T-helper 9 cell (primary cell): ENCODE results near the gene NAE1.
A peak's percentile ranks its signal among the peaks of the same experiment; 100 is the strongest.
"Not testable (repeated sequence)": the region's sequence is repeated elsewhere in the genome, so short reads cannot be mapped to it uniquely, and the experiment has no call there.

Experiments
- DNase-seq: peaks from one replicate; pipeline ENCODE4 v3.0.0-alpha.2; 2020
- total RNA-seq, 2 donors: gene quantifications; one replicate each; lab custom pipeline; 2026; lab: John Stamatoyannopoulos, UW

NAE1 gene
- 49.7 to 85.3 reads per million in 2 donors for total RNA-seq

- DNase-seq: peak; percentile 86
Measured at GRCh38 chr16:66830422-66831404, at the start of gene NAE1. TSS of gene NAE1 (minus strand) at chr16:66830976. CDS start at chr16:66830899, 77 bp downstream.

- no peak for DNase-seq
Measured at GRCh38 chr16:66878067-66878466, 47.3 kb upstream of the NAE1 start.

- no peak for DNase-seq
Measured at GRCh38 chr16:66874079-66874775, 43.5 kb upstream of the NAE1 start.

DNA sequence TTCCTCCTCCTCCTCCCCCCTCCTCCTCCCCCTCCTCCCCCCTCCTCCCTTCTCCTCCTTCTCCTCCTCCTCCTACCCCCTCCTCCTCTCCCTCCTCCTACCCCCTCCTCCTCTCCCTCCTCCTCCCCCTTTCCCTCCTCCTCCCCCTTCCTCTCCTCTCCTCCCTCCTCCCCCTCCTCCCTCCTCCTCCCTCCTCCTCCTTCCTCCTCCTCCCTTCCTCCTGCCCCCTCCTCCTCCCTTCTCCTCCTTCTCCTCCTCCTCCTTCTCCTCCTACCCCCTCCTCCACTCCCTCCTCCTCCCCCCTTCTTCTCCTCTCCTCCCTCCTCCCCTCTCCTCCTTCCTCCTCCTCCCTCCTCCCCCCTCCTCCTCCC lies 42.9 kb upstream of the NAE1 start:
- DNase-seq: no peak

DNA sequence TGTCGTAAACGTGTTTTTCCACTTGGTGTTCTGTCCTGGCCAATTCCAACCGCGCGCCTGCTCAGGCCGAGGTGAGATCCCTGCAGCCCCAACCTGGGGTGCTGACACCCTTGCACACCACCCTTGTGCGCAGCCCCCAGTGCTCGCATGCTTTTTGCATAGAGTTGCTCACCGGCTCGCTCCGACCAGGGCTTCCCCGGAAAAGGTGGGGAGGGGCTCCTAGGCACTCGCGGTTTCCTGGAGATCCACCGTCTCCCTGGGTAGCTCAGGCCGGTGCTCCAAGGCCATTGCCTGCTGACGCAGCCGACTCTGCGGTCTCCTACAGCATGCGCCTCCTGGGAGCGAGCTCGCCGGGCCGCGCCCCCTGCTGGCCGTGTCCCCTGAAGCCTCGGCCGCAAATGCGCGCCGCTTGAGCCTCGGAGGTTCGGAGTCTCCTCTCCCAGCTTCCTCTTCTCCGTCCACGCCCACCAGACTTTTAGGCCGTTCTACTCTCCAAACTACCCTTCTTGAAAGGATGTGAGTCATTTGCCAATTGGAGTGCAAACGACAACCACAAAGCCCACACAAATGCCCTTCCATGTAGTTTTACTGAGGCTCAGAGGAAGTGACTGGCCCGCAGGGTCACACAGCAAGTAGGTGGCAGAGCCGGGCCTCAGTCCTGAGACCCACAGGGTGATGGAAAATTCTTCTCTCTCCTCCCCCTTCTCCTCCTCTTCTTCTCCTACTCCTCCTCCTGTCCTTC lies 42.3 kb upstream of the NAE1 start:
- DNase-seq: peak; percentile 85

DNA sequence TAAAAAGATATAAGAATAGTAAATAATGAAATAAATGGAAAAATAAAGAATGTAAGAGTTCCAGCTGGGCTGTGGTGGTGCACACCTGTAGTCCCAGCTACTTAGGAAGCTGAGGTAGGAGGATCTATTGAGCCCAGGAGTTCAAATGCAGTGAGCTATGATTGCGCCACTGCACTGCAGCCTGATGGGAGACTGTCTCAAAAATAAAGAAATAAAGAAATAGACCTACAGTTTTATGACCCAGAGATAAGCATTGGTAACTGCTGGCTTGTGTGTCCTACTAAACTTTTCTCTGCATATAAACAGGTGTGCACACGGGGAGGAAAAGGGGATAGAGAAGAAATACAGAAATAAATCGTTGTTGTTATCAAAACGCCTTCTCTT lies 41.8 kb upstream of the NAE1 start:
- no peak for DNase-seq

GRCh38 chr16:66871840-66872239 lies 41.1 kb upstream of the NAE1 start:
- no peak for DNase-seq

GRCh38 chr16:66871363-66871762 lies 40.6 kb upstream of the NAE1 start:
- DNase-seq: not testable (repeated sequence)

DNA sequence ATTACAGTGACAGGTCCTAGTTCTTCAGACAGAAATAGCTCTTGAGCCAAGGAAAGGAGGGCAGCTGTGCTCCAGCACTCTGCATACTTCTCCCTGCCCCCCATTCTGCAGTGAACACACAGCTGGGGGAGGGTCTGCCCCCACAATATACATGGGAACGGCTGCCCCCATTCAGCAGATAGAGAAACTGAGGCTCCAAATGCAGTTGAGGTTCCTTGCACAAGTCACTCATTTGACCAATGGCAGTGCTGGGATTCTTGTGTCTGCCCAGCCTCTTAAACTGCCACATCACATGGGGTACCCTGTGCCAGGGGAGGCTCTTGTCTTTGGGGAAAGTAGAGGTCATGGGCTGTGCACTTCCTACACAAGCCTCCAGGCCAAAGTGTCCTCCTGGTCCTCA lies 38.6 kb upstream of the NAE1 start:
- DNase-seq: no peak

GRCh38 chr16:66863707-66864106 lies 32.9 kb upstream of the NAE1 start:
- no peak for DNase-seq

DNA sequence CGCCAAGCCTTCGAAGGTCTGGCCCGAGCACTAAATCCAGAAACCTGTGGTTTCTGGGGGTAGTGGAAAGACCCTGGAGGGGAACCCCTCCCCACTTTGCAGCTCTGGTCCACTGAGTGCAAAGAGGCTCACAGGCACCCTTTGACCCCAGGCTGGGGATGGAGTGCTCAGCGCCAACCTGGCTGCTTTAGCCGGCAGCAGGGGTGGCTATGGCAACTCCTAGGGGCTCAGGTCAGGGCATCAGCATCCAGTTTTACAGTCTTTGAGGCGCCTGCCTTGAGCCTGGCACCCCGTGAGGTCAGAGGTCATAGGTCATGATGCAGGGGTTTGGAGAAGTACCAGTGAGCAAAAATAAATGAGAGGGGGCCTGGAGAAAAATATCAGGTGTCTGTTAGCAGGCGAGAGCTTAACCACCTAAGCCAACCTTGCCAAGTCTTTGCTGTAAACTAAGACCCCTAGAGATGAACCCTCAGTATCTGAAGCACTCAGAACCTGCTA lies 31.3 kb upstream of the NAE1 start:
- no peak for DNase-seq

DNA sequence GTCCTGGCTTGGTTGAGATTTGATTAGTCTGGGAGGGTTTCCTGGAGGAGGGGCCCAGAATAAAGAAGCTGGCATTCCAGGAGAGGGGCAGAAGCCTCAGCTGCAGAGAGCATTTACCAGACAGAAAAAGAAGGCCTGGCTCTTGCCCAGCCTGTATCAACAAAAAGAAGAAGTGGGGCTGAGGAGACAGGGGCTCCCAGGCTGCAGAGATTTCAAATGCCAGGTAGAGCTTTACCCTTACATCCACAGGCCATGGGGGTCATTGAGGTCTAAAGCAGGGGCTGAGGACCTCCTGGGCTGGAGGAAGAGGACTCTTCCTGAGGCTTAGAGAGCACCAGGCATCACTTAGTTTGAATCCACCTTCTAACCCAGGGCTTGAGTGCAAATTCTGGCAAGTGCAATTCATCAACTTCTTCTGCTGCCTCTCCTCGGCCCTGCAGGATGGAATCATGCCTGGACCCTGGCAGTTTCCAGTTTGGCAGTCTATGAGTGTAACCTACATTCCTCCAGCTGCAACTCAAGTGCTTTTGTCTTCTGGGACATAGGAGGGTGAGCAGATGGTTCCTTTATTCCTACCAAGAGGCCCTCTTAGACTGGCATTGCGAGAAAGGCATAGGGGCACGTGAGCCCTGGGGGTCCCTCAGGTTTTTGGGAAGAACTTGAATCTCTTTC lies 28.8 kb upstream of the NAE1 start:
- DNase-seq: no peak

DNA sequence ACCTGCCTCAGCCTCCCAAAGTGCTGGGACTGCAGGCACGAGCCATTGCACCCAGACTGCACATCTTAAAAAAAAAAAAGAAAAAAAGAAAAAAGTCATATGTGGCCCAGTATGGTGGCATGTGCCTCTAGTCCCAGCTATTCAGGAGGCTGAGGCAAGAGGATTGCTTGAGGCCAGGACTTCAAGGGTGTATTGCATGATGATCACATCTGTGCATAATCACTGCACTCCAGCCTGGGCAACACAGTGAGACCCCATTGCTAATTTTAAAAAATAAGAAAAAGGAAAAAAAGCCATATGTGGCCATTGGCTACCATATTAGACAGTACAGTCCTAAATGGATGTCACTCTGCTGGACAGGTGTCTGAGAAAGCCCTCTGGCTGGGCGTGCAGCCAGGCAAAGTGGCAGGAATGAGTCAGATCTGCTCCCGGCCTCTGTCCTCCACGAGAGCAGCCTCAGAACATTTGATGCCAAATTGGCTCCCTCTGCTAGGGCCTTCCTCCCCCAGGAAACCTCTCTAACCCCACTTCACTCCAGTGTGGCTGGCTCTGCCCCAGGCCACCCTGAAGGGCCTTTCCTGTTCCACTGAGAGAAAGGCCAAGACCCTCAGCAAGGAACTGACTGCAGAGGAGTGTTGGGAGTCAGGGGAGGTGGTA lies 28.1 kb upstream of the NAE1 start:
- DNase-seq: no peak

GRCh38 chr16:66857437-66857836 lies 26.7 kb upstream of the NAE1 start:
- no peak for DNase-seq

- no peak for DNase-seq
Measured at GRCh38 chr16:66856801-66857200, 26.0 kb upstream of the NAE1 start.

- DNase-seq: no peak
Measured at GRCh38 chr16:66856184-66856730, 25.5 kb upstream of the NAE1 start.

DNA sequence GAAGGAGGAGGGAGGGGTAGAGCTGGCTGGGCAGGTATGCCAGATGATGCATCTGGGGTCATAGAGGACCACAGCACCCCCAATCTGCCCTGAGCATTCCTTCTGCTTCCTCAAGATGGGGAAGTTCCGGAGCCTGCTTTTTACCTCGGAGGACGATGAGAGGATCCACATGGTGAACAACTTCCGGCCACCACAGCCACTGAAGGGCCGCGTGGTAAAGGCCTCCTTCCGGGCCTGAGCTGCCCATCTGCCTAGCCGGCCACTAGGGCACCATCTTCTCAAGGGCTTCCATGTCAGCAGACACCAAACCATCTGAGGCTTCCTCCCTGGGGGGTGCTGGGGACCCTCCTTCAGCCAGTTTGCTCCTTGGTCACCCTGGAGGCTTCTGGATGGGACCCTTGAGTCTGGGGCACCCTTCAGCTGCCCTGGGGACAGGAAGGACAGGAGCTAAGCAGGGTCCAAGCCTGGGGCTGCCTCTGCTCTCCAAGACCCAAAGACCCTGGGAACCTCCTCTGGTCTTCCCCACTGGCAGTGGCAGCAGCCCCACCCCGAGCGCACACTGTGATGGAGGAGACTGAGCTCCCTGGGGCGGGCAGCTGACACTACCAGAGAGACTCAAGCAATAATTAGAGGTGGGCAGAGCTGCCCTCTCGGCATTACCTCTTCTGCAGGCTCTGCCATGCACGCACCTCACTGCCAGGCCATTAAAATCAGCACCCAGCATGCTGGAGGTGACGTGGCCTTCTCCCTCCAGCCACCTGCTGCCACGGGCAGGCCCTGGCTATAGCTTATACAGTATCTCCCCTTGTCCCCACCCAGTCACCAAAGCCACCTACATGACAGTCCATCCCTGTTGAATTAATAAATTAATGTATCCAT lies 22.7 kb upstream of the NAE1 start:
- no peak for DNase-seq

DNA sequence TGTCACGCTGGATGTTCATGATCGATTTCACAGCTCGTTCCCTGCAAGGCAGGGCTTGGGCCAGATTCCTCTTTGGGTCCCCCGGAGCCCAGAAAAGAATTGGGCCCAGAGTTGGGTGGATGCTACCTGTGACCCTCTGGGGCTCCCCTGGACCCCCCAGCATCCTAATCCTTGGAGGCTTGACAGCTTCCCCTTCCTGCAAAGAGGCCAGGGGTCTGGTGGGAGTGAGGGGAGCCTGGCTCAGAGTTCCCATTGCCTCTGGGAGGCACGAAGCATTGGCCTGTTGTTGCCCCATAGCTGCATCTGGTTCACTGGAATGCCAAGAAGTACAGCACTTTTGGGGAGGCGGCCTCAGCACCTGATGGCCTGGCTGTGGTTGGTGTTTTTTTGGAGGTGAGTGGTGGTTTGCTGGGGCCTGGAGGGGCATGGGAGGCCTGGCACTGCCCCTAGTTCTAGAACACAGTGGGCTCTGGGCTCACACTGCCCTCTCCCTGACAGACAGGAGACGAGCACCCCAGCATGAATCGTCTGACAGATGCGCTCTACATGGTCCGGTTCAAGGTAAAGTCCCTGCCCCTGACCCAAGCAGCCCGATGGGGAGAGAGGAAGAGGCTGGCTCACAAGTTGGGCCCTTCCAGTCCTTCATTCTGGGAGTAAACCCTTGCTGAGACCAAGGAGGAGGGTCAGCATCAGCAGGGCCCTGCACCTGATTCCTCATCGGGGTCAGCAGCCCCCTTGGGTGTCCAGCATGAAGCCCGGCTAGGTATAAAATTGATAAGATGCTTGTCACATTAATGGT lies 20.6 kb upstream of the NAE1 start:
- no peak for DNase-seq

GRCh38 chr16:66850115-66850815 lies 19.5 kb upstream of the NAE1 start:
- DNase-seq: no peak
